HG03095 (cell line): ENCODE results near the gene TMED3.

Experiments
- ATAC-seq: cut with Tn5 transposase; IDR thresholded peaks from one replicate; pipeline ENCODE4 v1.9.1; 2021; ENCODE audit warnings: moderate library complexity; ENCODE audit not compliant: unreplicated experiment

TMED3 gene

GRCh38 chr15:79310985-79311900 lies at the start of gene TMED3:
TMED3 (plus strand) TSS chr15:79311112; CDS start chr15:79311250, 138 bp downstream.
- ATAC-seq = peak; percentile 87

GRCh38 chr15:79261836-79262235 lies 49.1 kb upstream of the TMED3 start:
- no peak for ATAC-seq

- no peak for ATAC-seq
These were observed 45.7 kb upstream of the TMED3 start for GRCh38 chr15:79265167-79265566.

GRCh38 chr15:79265987-79266579 lies 44.8 kb upstream of the TMED3 start:
- ATAC-seq = no peak

- ATAC-seq = no peak
These were observed 28.3 kb upstream of the TMED3 start, which contains the start of gene ANKRD34C for GRCh38 chr15:79282371-79283251. ANKRD34C (plus strand) TSS chr15:79282722; CDS start chr15:79293285, 10,563 bp downstream.

GRCh38 chr15:79283252-79284048 lies 27.5 kb upstream of the TMED3 start:
- ATAC-seq = no peak

GRCh38 chr15:79290642-79291275 lies 20.2 kb upstream of the TMED3 start:
- no peak for ATAC-seq

GRCh38 chr15:79292011-79292410 lies 18.9 kb upstream of the TMED3 start:
- no peak for ATAC-seq

GRCh38 chr15:79294075-79294474 lies 16.8 kb upstream of the TMED3 start:
- ATAC-seq = no peak

- no peak for ATAC-seq
These were observed 14.3 kb upstream of the TMED3 start for GRCh38 chr15:79296583-79296982.

GRCh38 chr15:79299126-79299840 lies 11.6 kb upstream of the TMED3 start:
- ATAC-seq = no peak

GRCh38 chr15:79299841-79300235 lies 11.1 kb upstream of the TMED3 start:
- ATAC-seq = no peak

GRCh38 chr15:79307251-79307650 lies 3.7 kb upstream of the TMED3 start:
- ATAC-seq = no peak

GRCh38 chr15:79308874-79309273 lies 2.0 kb upstream of the TMED3 start:
- ATAC-seq = no peak

GRCh38 chr15:79310612-79310984 lies 314 bp upstream of the TMED3 start:
- ATAC-seq = peak; percentile 32

GRCh38 chr15:79311901-79312553 lies 1.1 kb downstream of the TMED3 start:
- no peak for ATAC-seq

- no peak for ATAC-seq
These were observed 3.3 kb downstream of the TMED3 start for GRCh38 chr15:79314186-79314585.

GRCh38 chr15:79314811-79315210 lies 3.9 kb downstream of the TMED3 start:
- no peak for ATAC-seq
